Prostate gland (tissue), 2 donors: ENCODE measurements around the gene CHADL.

ENCODE experiments used
- CTCF ChIP-seq, 4 experiments: fragments of 200-600 bp in 2 of 4; fragments of 450-650 bp in 2 of 4; sonication (generic) in 2 of 4; IDR thresholded peaks; 1 replicate in 3 of 4; 2 replicates in 1 of 4; pipeline ENCODE4 v1.5.1; 2016 to 2019; ENCODE audit warnings: antibody characterized with exemption in 4 of 4, mild to moderate bottlenecking in 2 of 4, moderate library complexity in 2 of 4
- POLR2A ChIP-seq: fragments of 450-650 bp; IDR thresholded peaks from one replicate; pipeline ENCODE4 v1.6.1; 2016; ENCODE audit warnings: antibody characterized with exemption, mild to moderate bottlenecking
- POLR2AphosphoS5 ChIP-seq: sonication (generic); formaldehyde crosslinking; IDR thresholded peaks from one replicate; pipeline ENCODE4 v1.6.1; 2017; ENCODE audit warnings: antibody characterized with exemption

- TF ChIP-seq CTCF (IDR thresholded peaks at IDR 0.05), result no peak
- TF ChIP-seq POLR2A, result no peak
- TF ChIP-seq POLR2AphosphoS5, result no peak
Measured at GRCh38 chr22:41215926-41216325, 24.8 kb downstream of the CHADL start.
